Measurements from ENCODE around the gene RALGAPB. TPM values are rescaled to one million over a fixed set of nuclear protein-coding genes. Genes with fewer than 3 reads are reported as not detected.

RALGAPB gene
- polyA plus RNA-seq (2011; rRNA removed), result 35.9 and 38.9 TPM in 2 replicates
- 5.7 and 7.2 TPM in 2 replicates for polyA plus RNA-seq (2012; cell fraction: cytosol; rRNA removed)
- 7.5 and 12.1 TPM in 2 replicates for polyA plus RNA-seq (2012; cell fraction: nucleus; rRNA removed)
- polyA plus RNA-seq (2017; fragmentation: RNase III; extraction: RNeasy Plus Mini Kit Qiagen cat#74134 plus additional on column Dnase treatment), result 14.9 to 15.4 TPM (median 15.1 TPM) in 3 replicates
- polyA minus RNA-seq (2011; rRNA and poly(A)+ RNA removed), result 43.0 and 47.5 TPM in 2 replicates

DNA sequence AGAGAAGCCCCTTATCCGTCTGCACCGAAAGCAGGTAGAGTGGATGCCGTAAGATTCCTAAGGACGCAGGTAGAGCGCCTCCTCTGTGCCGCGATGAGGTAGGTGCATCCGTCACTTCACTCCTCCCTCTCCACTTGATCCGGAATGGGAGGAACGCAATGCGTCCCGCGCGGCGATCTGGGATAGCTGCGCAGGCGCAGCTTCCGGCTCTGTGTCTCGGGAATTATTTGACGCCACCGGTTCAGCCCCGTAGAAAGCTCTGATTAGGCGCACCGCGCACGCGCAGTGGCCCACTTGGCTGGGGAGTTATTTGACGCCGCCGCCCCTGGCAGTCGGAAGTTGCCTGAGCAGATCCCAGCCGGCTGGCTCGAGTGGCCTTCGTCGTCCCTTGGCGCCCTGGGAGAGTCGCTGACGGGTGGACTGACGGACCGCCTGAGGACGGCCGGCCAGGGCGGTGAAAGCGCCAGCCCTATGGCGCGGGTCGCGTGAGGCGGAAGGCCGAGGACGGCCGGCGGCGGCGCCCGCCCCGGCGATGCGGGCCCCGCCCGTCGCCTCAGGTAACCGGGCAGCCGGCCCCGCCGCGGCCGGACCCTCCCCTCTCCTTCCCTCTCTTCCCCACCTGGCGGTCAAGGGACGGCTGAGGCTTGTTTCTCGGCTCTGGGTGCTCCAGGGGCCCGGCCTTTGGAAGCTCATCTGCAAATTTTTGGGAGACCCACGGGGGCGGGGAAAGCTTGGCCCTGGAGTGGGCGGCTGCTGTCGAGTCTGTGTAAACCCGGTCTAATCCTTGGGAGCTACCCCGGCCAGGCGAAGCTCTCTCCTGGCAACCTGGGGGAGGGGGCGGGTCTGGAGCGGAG, at the start of gene RALGAPB:
TSS of gene RALGAPB (plus strand) at position 331 of the 854 bp plus-strand sequence. CDS start 15,590 bp downstream, outside the sequence.
- TF ChIP-seq MAZ (IDR thresholded peaks at IDR 0.05; ENCODE audit: borderline replicate concordance, low read depth, low read length), result no peak
- peak; percentile 30 to 41; a peak in 4 of 5 replicates for TF ChIP-seq RAD21 (conservative IDR thresholded peaks at IDR 0.05 in 1 of 2, IDR thresholded peaks at IDR 0.05 in 1 of 2)
- no peak for TF ChIP-seq POLR2AphosphoS2 (conservative IDR thresholded peaks at IDR 0.05; ENCODE audit: low read length)
- TF ChIP-seq, protein P1, sequence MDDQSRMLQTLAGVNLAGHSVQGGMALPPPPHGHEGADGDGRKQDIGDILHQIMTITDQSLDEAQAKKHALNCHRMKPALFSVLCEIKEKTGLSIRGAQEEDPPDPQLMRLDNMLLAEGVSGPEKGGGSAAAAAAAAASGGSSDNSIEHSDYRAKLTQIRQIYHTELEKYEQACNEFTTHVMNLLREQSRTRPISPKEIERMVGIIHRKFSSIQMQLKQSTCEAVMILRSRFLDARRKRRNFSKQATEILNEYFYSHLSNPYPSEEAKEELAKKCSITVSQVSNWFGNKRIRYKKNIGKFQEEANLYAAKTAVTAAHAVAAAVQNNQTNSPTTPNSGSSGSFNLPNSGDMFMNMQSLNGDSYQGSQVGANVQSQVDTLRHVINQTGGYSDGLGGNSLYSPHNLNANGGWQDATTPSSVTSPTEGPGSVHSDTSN (IDR thresholded peaks at IDR 0.05), result no peak
- no peak for TF ChIP-seq RFX5 (IDR thresholded peaks at IDR 0.05)
- TF ChIP-seq, protein P2, sequence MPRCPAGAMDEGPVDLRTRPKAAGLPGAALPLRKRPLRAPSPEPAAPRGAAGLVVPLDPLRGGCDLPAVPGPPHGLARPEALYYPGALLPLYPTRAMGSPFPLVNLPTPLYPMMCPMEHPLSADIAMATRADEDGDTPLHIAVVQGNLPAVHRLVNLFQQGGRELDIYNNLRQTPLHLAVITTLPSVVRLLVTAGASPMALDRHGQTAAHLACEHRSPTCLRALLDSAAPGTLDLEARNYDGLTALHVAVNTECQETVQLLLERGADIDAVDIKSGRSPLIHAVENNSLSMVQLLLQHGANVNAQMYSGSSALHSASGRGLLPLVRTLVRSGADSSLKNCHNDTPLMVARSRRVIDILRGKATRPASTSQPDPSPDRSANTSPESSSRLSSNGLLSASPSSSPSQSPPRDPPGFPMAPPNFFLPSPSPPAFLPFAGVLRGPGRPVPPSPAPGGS (IDR thresholded peaks at IDR 0.05), result peak; percentile 53; the same call in 1 of the 3 replicates
- no peak for TF ChIP-seq ZSCAN20 (CRISPR knock-in tag; IDR thresholded peaks at IDR 0.05)
- TF ChIP-seq, protein P3, sequence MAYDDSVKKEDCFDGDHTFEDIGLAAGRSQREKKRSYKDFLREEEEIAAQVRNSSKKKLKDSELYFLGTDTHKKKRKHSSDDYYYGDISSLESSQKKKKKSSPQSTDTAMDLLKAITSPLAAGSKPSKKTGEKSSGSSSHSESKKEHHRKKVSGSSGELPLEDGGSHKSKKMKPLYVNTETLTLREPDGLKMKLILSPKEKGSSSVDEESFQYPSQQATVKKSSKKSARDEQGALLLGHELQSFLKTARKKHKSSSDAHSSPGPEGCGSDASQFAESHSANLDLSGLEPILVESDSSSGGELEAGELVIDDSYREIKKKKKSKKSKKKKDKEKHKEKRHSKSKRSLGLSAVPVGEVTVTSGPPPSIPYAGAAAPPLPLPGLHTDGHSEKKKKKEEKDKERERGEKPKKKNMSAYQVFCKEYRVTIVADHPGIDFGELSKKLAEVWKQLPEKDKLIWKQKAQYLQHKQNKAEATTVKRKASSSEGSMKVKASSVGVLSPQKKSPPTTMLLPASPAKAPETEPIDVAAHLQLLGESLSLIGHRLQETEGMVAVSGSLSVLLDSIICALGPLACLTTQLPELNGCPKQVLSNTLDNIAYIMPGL (CRISPR knock-in tag; IDR thresholded peaks at IDR 0.05; ENCODE audit: borderline replicate concordance), result no peak; the same call in 1 of the 2 replicates
- TF ChIP-seq JUN (IDR thresholded peaks at IDR 0.05), result peak; percentile 30 to 82; a peak in 3 of 5 replicates
- TF ChIP-seq, protein P4, sequence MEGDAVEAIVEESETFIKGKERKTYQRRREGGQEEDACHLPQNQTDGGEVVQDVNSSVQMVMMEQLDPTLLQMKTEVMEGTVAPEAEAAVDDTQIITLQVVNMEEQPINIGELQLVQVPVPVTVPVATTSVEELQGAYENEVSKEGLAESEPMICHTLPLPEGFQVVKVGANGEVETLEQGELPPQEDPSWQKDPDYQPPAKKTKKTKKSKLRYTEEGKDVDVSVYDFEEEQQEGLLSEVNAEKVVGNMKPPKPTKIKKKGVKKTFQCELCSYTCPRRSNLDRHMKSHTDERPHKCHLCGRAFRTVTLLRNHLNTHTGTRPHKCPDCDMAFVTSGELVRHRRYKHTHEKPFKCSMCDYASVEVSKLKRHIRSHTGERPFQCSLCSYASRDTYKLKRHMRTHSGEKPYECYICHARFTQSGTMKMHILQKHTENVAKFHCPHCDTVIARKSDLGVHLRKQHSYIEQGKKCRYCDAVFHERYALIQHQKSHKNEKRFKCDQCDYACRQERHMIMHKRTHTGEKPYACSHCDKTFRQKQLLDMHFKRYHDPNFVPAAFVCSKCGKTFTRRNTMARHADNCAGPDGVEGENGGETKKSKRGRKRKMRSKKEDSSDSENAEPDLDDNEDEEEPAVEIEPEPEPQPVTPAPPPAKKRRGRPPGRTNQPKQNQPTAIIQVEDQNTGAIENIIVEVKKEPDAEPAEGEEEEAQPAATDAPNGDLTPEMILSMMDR (IDR thresholded peaks at IDR 0.05), result peak; percentile 52
- no peak for TF ChIP-seq CEBPB (IDR thresholded peaks at IDR 0.05)
- no peak for TF ChIP-seq FOSL2 (IDR thresholded peaks at IDR 0.05)
- TF ChIP-seq FOSL2 (CRISPR knock-in tag; IDR thresholded peaks at IDR 0.05), result no peak
- no peak for TF ChIP-seq NFE2L2 (conservative IDR thresholded peaks at IDR 0.05; ENCODE audit: low read length)
- TF ChIP-seq, protein P5, sequence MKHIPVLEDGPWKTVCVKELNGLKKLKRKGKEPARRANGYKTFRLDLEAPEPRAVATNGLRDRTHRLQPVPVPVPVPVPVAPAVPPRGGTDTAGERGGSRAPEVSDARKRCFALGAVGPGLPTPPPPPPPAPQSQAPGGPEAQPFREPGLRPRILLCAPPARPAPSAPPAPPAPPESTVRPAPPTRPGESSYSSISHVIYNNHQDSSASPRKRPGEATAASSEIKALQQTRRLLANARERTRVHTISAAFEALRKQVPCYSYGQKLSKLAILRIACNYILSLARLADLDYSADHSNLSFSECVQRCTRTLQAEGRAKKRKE (CRISPR knock-in tag; IDR thresholded peaks at IDR 0.05; ENCODE audit: low read depth), result no peak
- TF ChIP-seq, protein P6, sequence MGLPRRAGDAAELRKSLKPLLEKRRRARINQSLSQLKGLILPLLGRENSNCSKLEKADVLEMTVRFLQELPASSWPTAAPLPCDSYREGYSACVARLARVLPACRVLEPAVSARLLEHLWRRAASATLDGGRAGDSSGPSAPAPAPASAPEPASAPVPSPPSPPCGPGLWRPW (IDR thresholded peaks at IDR 0.05), result no peak
- TF ChIP-seq, protein P7, sequence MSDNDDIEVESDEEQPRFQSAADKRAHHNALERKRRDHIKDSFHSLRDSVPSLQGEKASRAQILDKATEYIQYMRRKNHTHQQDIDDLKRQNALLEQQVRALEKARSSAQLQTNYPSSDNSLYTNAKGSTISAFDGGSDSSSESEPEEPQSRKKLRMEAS (IDR thresholded peaks at IDR 0.05), result peak; percentile 54; the same call in 1 of the 2 replicates
- TF ChIP-seq PHF8 (IDR thresholded peaks at IDR 0.05; ENCODE audit: borderline replicate concordance, low read depth), result peak; percentile 49; the same call in 1 of the 2 replicates
- TF ChIP-seq HOXA7 (CRISPR knock-in tag; IDR thresholded peaks at IDR 0.05), result no peak
- TF ChIP-seq SMC3 (IDR thresholded peaks at IDR 0.05), result no peak
- no peak for TF ChIP-seq RARB (CRISPR knock-in tag; IDR thresholded peaks at IDR 0.05)
- peak; percentile 23; the same call in 1 of the 2 replicates for TF ChIP-seq SREBF2 (IDR thresholded peaks at IDR 0.05)
- no peak for TF ChIP-seq RNF2 (IDR thresholded peaks at IDR 0.05; ENCODE audit: borderline replicate concordance, low read depth)
- TF ChIP-seq POLR2A (IDR thresholded peaks at IDR 0.05; ENCODE audit: low read length), result peak; percentile 52
- no peak for TF ChIP-seq NPAS2 (CRISPR knock-in tag; IDR thresholded peaks at IDR 0.05; ENCODE audit: borderline replicate concordance)
- TF ChIP-seq HDAC2 (IDR thresholded peaks at IDR 0.05), result no peak
- FAIRE-seq, result peak; percentile 59
- Histone ChIP-seq H3K27ac (peak within 1 kb of the TSS; percentile 87 to 93), H3K4me3 (peak within 1 kb of the TSS; percentile 89), H3K9me3 (no peaks in the 10 kb centered on the region), H3K4me2 (peak within 1 kb of the TSS; percentile 89), H3K4me1 (peaks cover 18% of the 10 kb centered on the region)
- 1% methylated on average over 35 of the region's 81 CpGs for WGBS (ENCODE audit: missing lambda C conversion rate)
- ChIA-PET POLR2A (interaction anchor here (0.9 to 2.0 kb wide), 8 partner anchors 12 to 112 kb away, joined by 3 to 30 read pairs (median 4); partner anchors contain the start of gene SNHG17), CTCF (interaction anchor here (0.7 to 11.1 kb wide), 24 partner anchors 10 to 171 kb away, joined by 3 to 110 read pairs (median 4); partner anchors contain the start of gene SNHG17)
- peak; percentile 96 to 99 for DNase-seq (ENCODE audit: low read depth in 1 of 2, low spot score in 1 of 2)
- peak; percentile 96 to 98 for ATAC-seq

Data from A549 (cell line).